ENCODE data around the gene PDGFC. TPM values are rescaled to one million over a fixed set of nuclear protein-coding genes. Genes with fewer than 3 reads are reported as not detected.
"Not testable (repeated sequence)": the region's sequence is repeated elsewhere in the genome, so short reads cannot be mapped to it uniquely, and the experiment has no call there.

PDGFC gene
- total and polyA plus RNA-seq, 4 experiments from 2014 or later = 0.29 TPM; not detected in 3

DNA sequence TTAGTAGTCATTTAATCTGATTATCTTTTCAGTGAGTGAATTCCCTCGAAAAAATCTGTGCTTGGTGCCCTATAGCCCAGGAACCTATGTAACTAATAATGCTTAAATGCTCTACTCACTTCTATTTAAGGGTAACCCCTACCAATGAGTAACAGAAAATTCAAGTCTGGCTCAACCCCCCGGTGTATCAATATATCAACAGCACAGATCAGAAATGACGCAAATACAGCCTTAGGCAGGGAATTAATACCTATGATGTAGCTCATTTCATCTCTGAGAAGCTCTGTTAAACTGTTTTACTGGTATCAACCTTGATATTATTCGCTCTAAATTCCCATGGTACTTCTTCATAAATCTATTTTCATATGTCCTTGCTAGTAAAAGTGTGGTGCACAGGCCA lies 28.6 kb downstream of the PDGFC start:
- no peaks in the 10 kb centered on the region for H3K4me1 ChIP-seq (ENCODE audit: insufficient read depth, low read length)
- H3K27me3 ChIP-seq (ENCODE audit: insufficient read depth, low read length) = no peaks in the 10 kb centered on the region
- intact Hi-C loops (cut with micrococcal nuclease) = no loop called here
- ChIA-PET CTCF (ENCODE audit: partially characterized antibody) (no interaction called here), POLR2A (ENCODE audit: partially characterized antibody) (no interaction called here)
- H3K4me3 ChIP-seq (ENCODE audit: low read length in 2 of 2) = no peak overlapping the region
- Mint-ChIP-seq H3K4me3 (no peak overlapping the region), H3K36me3 (no peaks in the 10 kb centered on the region), H3K9me3 (peaks cover 0 to 3% (median 0%) of the 10 kb centered on the region in 8 donors), H3K27ac (no peak overlapping the region), H3K27me3 (no peaks in the 10 kb centered on the region), H3K4me1 (no peaks in the 10 kb centered on the region)
- H3K27ac ChIP-seq (ENCODE audit: low read depth, low read length) = no peak overlapping the region
- H3K9me3 ChIP-seq (ENCODE audit: control insufficient read depth in 1 of 2, low read length in 2 of 2) = no peaks in the 10 kb centered on the region
- H3K36me3 ChIP-seq (ENCODE audit: insufficient read depth, low read length) = no peaks in the 10 kb centered on the region
- DNase-seq = no peak

- Histone ChIP-seq H3K4me3 (ENCODE audit: low read length in 2 of 2) (no peak overlapping the region), H3K27ac (ENCODE audit: low read depth, low read length) (no peak overlapping the region), H3K27me3 (ENCODE audit: insufficient read depth, low read length) (no peaks in the 10 kb centered on the region), H3K4me1 (ENCODE audit: insufficient read depth, low read length) (no peaks in the 10 kb centered on the region), H3K36me3 (ENCODE audit: insufficient read depth, low read length) (no peaks in the 10 kb centered on the region), H3K9me3 (ENCODE audit: control insufficient read depth in 1 of 2, low read length in 2 of 2) (no peaks in the 10 kb centered on the region)
- Mint-ChIP-seq H3K27ac (no peak overlapping the region), H3K36me3 (no peaks in the 10 kb centered on the region), H3K27me3 (no peaks in the 10 kb centered on the region), H3K4me3 (no peak overlapping the region), H3K9me3 (peaks cover 0 to 3% (median 0%) of the 10 kb centered on the region in 8 donors), H3K4me1 (no peaks in the 10 kb centered on the region)
- no peak for DNase-seq
- intact Hi-C loops (cut with micrococcal nuclease) = no loop called here
- ChIA-PET POLR2A (ENCODE audit: partially characterized antibody) (no interaction called here), CTCF (ENCODE audit: partially characterized antibody) (no interaction called here)
Measured at GRCh38 chr4:156941940-156942548, 29.6 kb downstream of the PDGFC start.

DNA sequence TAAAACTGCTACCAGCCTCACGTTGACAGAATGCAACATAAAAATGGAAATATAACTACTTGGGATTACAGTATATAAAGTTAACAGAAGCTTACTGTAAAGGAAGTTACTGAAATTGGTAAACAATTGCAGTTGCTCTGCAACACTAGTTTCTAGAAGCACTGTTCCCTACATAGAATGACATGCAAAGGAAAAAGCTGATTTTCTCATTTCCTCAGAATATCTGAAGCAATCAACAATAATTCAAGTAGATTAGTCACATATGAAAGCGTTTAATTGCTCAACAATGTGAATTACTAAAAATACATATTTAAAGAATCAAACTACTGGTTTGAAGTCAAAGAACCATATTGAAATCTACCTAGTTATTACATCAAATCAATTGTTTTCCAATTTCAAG lies 31.8 kb downstream of the PDGFC start:
- intact Hi-C loops (cut with micrococcal nuclease) = no loop called here
- Mint-ChIP-seq H3K27ac (no peak overlapping the region), H3K4me3 (no peak overlapping the region), H3K27me3 (no peaks in the 10 kb centered on the region), H3K9me3 (peaks cover 0 to 8% (median 1%) of the 10 kb centered on the region in 8 donors), H3K4me1 (no peaks in the 10 kb centered on the region), H3K36me3 (no peaks in the 10 kb centered on the region)
- Histone ChIP-seq H3K27ac (ENCODE audit: low read depth, low read length) (no peak overlapping the region), H3K4me3 (ENCODE audit: low read length in 2 of 2) (no peak overlapping the region), H3K27me3 (ENCODE audit: insufficient read depth, low read length) (no peaks in the 10 kb centered on the region), H3K36me3 (ENCODE audit: insufficient read depth, low read length) (no peaks in the 10 kb centered on the region), H3K4me1 (ENCODE audit: insufficient read depth, low read length) (no peaks in the 10 kb centered on the region), H3K9me3 (ENCODE audit: control insufficient read depth in 1 of 2, low read length in 2 of 2) (no peaks in the 10 kb centered on the region)
- ChIA-PET POLR2A (ENCODE audit: partially characterized antibody) (no interaction called here), CTCF (ENCODE audit: partially characterized antibody) (no interaction called here)
- DNase-seq = no peak

GRCh38 chr4:156939139-156939538 lies 32.5 kb downstream of the PDGFC start:
- ChIA-PET CTCF (ENCODE audit: partially characterized antibody) (no interaction called here), POLR2A (ENCODE audit: partially characterized antibody) (no interaction called here)
- no peaks in the 10 kb centered on the region for H3K36me3 ChIP-seq (ENCODE audit: insufficient read depth, low read length)
- Mint-ChIP-seq H3K4me1 (no peaks in the 10 kb centered on the region), H3K9me3 (peaks cover 0 to 8% (median 0%) of the 10 kb centered on the region in 8 donors), H3K36me3 (no peaks in the 10 kb centered on the region), H3K27ac (no peak overlapping the region), H3K27me3 (no peaks in the 10 kb centered on the region), H3K4me3 (no peak overlapping the region)
- H3K27ac ChIP-seq (ENCODE audit: low read depth, low read length) = no peak overlapping the region
- intact Hi-C loops (cut with micrococcal nuclease) = no loop called here
- H3K4me3 ChIP-seq (ENCODE audit: low read length in 2 of 2) = no peak overlapping the region
- no peaks in the 10 kb centered on the region for H3K9me3 ChIP-seq (ENCODE audit: control insufficient read depth in 1 of 2, low read length in 2 of 2)
- no peak for DNase-seq
- no peaks in the 10 kb centered on the region for H3K4me1 ChIP-seq (ENCODE audit: insufficient read depth, low read length)
- no peaks in the 10 kb centered on the region for H3K27me3 ChIP-seq (ENCODE audit: insufficient read depth, low read length)

DNA sequence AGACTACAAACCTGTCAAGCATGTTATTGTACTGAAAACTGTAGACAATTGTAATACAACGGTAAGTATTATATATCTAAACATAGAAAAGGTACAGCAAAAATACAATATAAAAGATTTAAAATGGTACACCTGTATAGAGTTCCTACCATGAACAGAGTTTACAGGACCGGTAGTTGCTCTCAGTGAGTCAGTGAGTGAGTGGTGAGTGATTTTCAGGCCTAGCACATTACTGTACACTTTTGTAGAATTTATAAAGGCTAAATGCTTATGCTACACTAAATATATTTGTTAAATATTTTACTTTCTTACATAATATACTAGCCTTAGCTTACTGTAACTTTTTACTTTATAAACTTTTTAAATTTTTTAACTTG lies 37.4 kb downstream of the PDGFC start:
- Histone ChIP-seq H3K36me3 (ENCODE audit: insufficient read depth, low read length) (no peaks in the 10 kb centered on the region), H3K9me3 (ENCODE audit: control insufficient read depth in 1 of 2, low read length in 2 of 2) (no peaks in the 10 kb centered on the region), H3K27ac (ENCODE audit: low read depth, low read length) (no peak overlapping the region), H3K4me3 (ENCODE audit: low read length in 2 of 2) (no peak overlapping the region), H3K27me3 (ENCODE audit: insufficient read depth, low read length) (no peaks in the 10 kb centered on the region), H3K4me1 (ENCODE audit: insufficient read depth, low read length) (no peaks in the 10 kb centered on the region)
- ChIA-PET POLR2A (ENCODE audit: partially characterized antibody) (no interaction called here), CTCF (ENCODE audit: partially characterized antibody) (no interaction called here)
- intact Hi-C loops (cut with micrococcal nuclease) = no loop called here
- no peak for DNase-seq
- Mint-ChIP-seq H3K27ac (no peak overlapping the region), H3K27me3 (no peaks in the 10 kb centered on the region), H3K4me3 (no peak overlapping the region), H3K36me3 (no peaks in the 10 kb centered on the region), H3K4me1 (no peaks in the 10 kb centered on the region), H3K9me3 (peaks cover 0 to 13% (median 1%) of the 10 kb centered on the region in 8 donors)

DNA sequence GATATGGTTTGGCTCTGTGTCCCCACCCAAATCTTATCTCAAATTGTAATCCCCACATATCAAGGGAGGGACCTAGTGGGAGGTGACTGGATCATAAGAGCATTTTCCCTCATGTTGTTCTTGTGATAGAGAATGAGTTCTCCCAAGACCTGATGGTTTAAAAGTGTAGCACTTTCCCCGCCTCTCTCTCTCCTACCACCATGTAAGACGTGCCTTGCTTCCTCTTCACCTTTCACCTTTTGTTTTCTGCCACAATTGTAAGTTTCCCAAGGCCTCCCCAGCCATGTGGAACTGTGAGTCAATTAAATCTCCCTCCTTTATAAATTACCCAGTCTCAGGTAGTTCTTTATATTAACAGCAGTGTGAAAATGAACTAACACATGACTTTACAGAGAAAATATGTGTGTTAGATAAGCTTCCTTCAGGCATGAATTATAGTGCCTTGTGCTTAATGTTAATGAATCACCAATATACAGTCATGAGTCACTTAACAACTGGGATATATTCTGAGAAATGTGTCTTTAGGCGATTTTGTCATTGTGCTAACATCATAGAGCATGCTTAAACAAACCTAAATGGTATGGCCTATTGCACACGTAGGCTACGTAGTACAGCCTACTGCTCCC lies 37.9 kb downstream of the PDGFC start:
- ChIA-PET POLR2A (ENCODE audit: partially characterized antibody) (no interaction called here), CTCF (ENCODE audit: partially characterized antibody) (no interaction called here)
- no peaks in the 10 kb centered on the region for H3K4me1 Mint-ChIP-seq
- DNase-seq = no peak
- Histone ChIP-seq H3K4me3 (ENCODE audit: low read length in 2 of 2) (no peak overlapping the region), H3K9me3 (ENCODE audit: control insufficient read depth in 1 of 2, low read length in 2 of 2) (no peaks in the 10 kb centered on the region), H3K36me3 (ENCODE audit: insufficient read depth, low read length) (no peaks in the 10 kb centered on the region), H3K27me3 (ENCODE audit: insufficient read depth, low read length) (no peaks in the 10 kb centered on the region), H3K27ac (ENCODE audit: low read depth, low read length) (no peak overlapping the region), H3K4me1 (ENCODE audit: insufficient read depth, low read length) (no peaks in the 10 kb centered on the region)
- H3K36me3 Mint-ChIP-seq = no peaks in the 10 kb centered on the region
- H3K27me3 Mint-ChIP-seq = no peaks in the 10 kb centered on the region
- H3K4me3 Mint-ChIP-seq = no peak overlapping the region
- intact Hi-C loops (cut with micrococcal nuclease) = no loop called here
- peaks cover 0 to 13% (median 1%) of the 10 kb centered on the region in 8 donors for H3K9me3 Mint-ChIP-seq
- no peak overlapping the region for H3K27ac Mint-ChIP-seq

DNA sequence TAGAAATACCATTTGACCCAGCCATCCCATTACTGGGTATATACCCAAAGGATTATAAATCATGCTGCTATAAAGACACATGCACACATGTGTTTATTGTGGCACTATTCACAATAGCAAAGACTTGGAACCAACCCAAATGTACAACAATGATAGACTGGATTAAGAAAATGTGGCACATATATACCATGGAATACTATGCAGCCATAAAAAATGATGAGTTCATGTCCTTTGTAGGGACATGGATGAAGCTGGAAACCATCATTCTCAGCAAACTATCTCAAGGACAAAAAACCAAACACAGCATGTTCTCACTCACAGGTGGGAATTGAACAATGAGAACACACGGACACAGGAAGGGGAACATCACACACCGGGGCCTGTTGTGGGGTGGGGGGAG lies 39.2 kb downstream of the PDGFC start:
- H3K36me3 Mint-ChIP-seq; H3K27ac ChIP-seq (ENCODE audit: low read depth, low read length); POLR2A ChIA-PET (ENCODE audit: partially characterized antibody); H3K27me3 ChIP-seq (ENCODE audit: insufficient read depth, low read length); H3K27me3 Mint-ChIP-seq; H3K4me1 Mint-ChIP-seq; CTCF ChIA-PET (ENCODE audit: partially characterized antibody); H3K4me3 ChIP-seq (ENCODE audit: low read length in 2 of 2); H3K4me1 ChIP-seq (ENCODE audit: insufficient read depth, low read length); H3K4me3 Mint-ChIP-seq; H3K9me3 ChIP-seq (ENCODE audit: control insufficient read depth in 1 of 2, low read length in 2 of 2); H3K36me3 ChIP-seq (ENCODE audit: insufficient read depth, low read length); intact Hi-C loops (cut with micrococcal nuclease); DNase-seq; H3K27ac Mint-ChIP-seq: not testable (repeated sequence)
- H3K9me3 Mint-ChIP-seq = peaks cover 0 to 13% (median 4%) of the 10 kb centered on the region in 8 donors
